Measurements from ENCODE around the gene AP4E1.

GRCh38 chr15:50929062-50929461, 20.6 kb downstream of the AP4E1 start:
- TF ChIP-seq, protein P1, sequence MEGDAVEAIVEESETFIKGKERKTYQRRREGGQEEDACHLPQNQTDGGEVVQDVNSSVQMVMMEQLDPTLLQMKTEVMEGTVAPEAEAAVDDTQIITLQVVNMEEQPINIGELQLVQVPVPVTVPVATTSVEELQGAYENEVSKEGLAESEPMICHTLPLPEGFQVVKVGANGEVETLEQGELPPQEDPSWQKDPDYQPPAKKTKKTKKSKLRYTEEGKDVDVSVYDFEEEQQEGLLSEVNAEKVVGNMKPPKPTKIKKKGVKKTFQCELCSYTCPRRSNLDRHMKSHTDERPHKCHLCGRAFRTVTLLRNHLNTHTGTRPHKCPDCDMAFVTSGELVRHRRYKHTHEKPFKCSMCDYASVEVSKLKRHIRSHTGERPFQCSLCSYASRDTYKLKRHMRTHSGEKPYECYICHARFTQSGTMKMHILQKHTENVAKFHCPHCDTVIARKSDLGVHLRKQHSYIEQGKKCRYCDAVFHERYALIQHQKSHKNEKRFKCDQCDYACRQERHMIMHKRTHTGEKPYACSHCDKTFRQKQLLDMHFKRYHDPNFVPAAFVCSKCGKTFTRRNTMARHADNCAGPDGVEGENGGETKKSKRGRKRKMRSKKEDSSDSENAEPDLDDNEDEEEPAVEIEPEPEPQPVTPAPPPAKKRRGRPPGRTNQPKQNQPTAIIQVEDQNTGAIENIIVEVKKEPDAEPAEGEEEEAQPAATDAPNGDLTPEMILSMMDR (IDR thresholded peaks at IDR 0.05): no peak
- TF ChIP-seq POLR2AphosphoS5 (IDR thresholded peaks at IDR 0.05): no peak
- TF ChIP-seq POLR2A (IDR thresholded peaks at IDR 0.05): no peak
